BE2C (cell line): ENCODE data around the gene POLD1.

Source experiments
- DNase-seq: peaks from one replicate; pipeline ENCODE4 v3.0.0-alpha.2; 2020
- H3K27me3 ChIP-seq: fragments of 250-450 bp; sonication (Bioruptor Pico); 2 replicates; pipeline ENCODE4 v1.5.1; 2020; ENCODE audit warnings: mild to moderate bottlenecking
- H3K36me3 ChIP-seq: fragments of 250-450 bp; sonication (Bioruptor Pico); 2 replicates; pipeline ENCODE4 v1.5.1; 2020; ENCODE audit warnings: mild to moderate bottlenecking
- H3K4me1 ChIP-seq: fragments of 250-450 bp; sonication (Bioruptor Pico); 2 replicates; pipeline ENCODE4 v1.5.1; 2020
- H3K4me3 ChIP-seq: 2 replicates; pipeline ENCODE4 v1.5.1; 2011; ENCODE audit warnings: low read depth, low read length
- H3K9me3 ChIP-seq: fragments of 250-450 bp; sonication (Bioruptor Pico); 2 replicates; pipeline ENCODE4 v1.5.1; 2020
- TF ChIP-seq, protein P1 (sequence below): IDR thresholded peaks from 2 replicates; pipeline ENCODE4 v1.5.1; 2012; ENCODE audit warnings: mild to moderate bottlenecking, low read depth, low read length

Gene POLD1

GRCh38 chr19:50420127-50420526 lies 36.0 kb downstream of the POLD1 start:
- no peak for DNase-seq
- H3K4me1 ChIP-seq: no peaks in the 10 kb centered on the region
- no peaks in the 10 kb centered on the region for H3K9me3 ChIP-seq
- peaks cover 3% of the 10 kb centered on the region; the same call in 1 of the 2 replicates for H3K36me3 ChIP-seq
- H3K27me3 ChIP-seq: no peaks in the 10 kb centered on the region
- TF ChIP-seq, protein P1, sequence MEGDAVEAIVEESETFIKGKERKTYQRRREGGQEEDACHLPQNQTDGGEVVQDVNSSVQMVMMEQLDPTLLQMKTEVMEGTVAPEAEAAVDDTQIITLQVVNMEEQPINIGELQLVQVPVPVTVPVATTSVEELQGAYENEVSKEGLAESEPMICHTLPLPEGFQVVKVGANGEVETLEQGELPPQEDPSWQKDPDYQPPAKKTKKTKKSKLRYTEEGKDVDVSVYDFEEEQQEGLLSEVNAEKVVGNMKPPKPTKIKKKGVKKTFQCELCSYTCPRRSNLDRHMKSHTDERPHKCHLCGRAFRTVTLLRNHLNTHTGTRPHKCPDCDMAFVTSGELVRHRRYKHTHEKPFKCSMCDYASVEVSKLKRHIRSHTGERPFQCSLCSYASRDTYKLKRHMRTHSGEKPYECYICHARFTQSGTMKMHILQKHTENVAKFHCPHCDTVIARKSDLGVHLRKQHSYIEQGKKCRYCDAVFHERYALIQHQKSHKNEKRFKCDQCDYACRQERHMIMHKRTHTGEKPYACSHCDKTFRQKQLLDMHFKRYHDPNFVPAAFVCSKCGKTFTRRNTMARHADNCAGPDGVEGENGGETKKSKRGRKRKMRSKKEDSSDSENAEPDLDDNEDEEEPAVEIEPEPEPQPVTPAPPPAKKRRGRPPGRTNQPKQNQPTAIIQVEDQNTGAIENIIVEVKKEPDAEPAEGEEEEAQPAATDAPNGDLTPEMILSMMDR: no peak
- H3K4me3 ChIP-seq: no peak overlapping the region

DNA sequence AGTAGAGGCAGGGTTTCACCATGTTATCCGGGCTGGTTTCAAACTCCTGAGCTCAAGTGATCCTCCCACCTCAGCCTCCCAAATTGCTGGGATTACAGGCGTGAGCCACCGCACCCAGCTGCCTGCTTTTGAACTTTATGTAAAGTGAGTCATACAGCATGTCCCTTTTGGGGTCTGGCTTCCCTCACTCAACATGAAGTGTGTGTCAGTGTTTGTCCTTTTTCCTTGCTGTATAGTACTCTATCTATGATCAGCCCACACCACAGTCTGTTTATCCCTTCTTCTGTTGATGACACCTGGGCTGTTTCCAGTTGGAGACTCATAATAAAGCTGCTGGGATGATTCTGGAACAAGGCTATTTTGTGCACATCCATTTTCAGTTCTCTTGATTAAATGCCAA lies 36.7 kb downstream of the POLD1 start:
- Histone ChIP-seq H3K9me3 (no peaks in the 10 kb centered on the region), H3K4me3 (no peak overlapping the region), H3K27me3 (no peaks in the 10 kb centered on the region), H3K4me1 (no peaks in the 10 kb centered on the region), H3K36me3 (peaks cover 3% of the 10 kb centered on the region; the same call in 1 of the 2 replicates)
- TF ChIP-seq, protein P1: no peak
- no peak for DNase-seq

- no peaks in the 10 kb centered on the region for H3K27me3 ChIP-seq
- TF ChIP-seq, protein P1: no peak
- H3K4me1 ChIP-seq: no peaks in the 10 kb centered on the region
- no peak overlapping the region for H3K4me3 ChIP-seq
- H3K36me3 ChIP-seq: no peaks in the 10 kb centered on the region
- no peak for DNase-seq
- no peaks in the 10 kb centered on the region for H3K9me3 ChIP-seq
Observed at GRCh38 chr19:50422397-50423278, 38.5 kb downstream of the POLD1 start.

- TF ChIP-seq, protein P1: no peak
- Histone ChIP-seq H3K27me3 (no peaks in the 10 kb centered on the region), H3K36me3 (no peaks in the 10 kb centered on the region), H3K4me1 (no peaks in the 10 kb centered on the region), H3K9me3 (no peaks in the 10 kb centered on the region), H3K4me3 (no peak overlapping the region)
- no peak for DNase-seq
Observed at GRCh38 chr19:50423279-50424113, 39.3 kb downstream of the POLD1 start.

DNA sequence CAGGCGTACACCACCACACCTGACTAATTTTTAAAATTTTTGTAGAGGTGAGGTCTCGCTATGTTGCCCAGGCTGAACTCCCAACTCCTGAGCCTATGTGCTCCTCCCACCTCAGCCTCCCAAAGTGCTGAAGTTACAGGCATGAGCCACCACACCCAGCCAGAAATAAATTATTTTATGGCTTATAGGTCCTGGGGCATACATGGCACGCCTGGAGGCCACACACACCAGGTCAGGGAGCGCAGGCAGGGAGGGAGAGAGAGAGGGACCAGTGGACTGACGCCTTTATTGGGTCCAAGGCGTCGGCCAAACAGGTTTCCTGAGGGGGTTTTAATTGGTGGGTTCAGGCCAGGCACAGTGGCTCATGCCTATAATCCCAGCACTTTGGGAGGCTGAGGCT lies 41.4 kb downstream of the POLD1 start:
- H3K4me1 ChIP-seq: no peaks in the 10 kb centered on the region
- no peaks in the 10 kb centered on the region for H3K9me3 ChIP-seq
- H3K27me3 ChIP-seq: no peaks in the 10 kb centered on the region
- H3K36me3 ChIP-seq: no peaks in the 10 kb centered on the region
- TF ChIP-seq, protein P1: no peak
- no peak overlapping the region for H3K4me3 ChIP-seq
- DNase-seq: no peak
